ENCODE results near the gene ALKBH8.
"Not testable (repeated sequence)": the region's sequence is repeated elsewhere in the genome, so short reads cannot be mapped to it uniquely, and the experiment has no call there.

DNA sequence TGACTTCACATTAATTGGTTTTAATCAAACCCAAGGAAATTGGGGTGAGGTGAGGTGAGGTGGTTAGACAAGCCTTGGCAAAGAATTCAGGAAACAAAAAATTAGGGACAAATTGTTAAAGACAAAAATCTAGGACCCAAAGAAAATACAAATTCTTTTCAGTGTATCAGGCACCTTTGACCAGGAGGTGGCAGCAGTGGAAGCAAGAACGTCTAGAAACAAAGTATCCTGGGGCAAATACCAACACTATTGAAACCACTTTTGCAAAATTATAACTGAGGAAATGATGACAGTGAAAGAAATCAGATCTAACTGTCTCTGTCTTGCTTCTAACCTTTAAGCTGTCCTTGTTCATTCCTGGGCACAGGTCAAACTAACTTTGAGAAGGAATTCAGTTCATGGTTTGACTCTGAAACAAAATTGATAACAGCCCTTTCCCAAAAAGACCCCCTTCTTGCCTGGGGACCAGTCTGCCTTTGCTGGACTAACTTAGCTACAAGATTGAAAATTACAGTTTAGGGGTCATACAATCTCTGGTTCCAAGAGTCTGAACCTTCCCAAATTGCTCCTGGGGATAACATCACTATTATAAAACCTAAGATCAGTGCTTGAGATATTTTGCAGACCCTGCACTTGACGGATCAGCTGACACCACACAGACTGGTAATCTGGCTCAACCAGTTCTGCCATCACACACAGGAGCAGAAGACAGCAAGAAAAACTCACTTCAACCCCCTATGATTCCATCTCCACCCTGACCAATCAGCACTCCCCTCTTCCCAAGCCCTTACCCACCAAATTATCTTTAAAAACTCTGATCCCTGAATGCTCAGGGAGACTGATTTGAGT is 11.2 kb upstream of the ALKBH8 start:
- TF ChIP-seq, protein P1, sequence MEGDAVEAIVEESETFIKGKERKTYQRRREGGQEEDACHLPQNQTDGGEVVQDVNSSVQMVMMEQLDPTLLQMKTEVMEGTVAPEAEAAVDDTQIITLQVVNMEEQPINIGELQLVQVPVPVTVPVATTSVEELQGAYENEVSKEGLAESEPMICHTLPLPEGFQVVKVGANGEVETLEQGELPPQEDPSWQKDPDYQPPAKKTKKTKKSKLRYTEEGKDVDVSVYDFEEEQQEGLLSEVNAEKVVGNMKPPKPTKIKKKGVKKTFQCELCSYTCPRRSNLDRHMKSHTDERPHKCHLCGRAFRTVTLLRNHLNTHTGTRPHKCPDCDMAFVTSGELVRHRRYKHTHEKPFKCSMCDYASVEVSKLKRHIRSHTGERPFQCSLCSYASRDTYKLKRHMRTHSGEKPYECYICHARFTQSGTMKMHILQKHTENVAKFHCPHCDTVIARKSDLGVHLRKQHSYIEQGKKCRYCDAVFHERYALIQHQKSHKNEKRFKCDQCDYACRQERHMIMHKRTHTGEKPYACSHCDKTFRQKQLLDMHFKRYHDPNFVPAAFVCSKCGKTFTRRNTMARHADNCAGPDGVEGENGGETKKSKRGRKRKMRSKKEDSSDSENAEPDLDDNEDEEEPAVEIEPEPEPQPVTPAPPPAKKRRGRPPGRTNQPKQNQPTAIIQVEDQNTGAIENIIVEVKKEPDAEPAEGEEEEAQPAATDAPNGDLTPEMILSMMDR (IDR thresholded peaks at IDR 0.05; ENCODE audit: insufficient read depth, low read depth, low read length), result peak; percentile 74
- not testable (repeated sequence) for TF ChIP-seq EZH2 (IDR thresholded peaks at IDR 0.05; ENCODE audit: insufficient read depth, low read length)
